ENCODE data around the gene CCDC159.

DNA sequence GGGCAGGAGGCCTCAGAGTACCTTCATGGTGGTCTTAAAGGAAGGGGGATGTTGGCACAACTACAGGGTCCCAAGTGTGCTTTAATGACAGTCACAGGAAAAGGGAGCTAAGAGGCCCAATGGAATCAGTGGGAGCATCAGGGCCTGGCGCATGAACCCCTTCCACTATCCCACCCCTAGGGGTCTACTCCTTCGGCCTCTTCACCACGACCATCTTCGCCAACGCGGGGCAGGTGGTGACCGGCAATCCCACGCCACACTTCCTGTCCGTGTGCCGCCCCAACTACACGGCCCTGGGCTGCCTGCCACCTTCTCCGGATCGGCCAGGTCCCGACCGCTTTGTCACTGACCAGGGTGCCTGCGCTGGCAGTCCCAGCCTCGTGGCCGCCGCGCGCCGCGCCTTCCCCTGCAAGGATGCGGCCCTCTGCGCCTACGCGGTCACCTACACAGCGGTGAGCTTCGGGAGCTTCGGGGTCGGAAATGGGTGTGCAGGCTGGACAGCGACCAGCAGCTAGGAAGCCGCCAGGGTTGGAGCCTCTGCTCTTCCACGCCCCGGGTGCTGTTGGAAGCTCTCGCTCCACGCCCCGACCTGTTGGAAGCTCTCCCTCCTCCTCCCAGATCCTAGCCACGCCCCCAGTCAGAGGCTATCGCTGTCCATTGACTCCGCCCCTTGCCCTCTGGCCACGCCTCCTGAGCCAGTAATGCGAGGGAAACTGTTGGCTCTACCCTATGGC, 14.9 kb downstream of the CCDC159 start:
- TF ChIP-seq, protein P1, sequence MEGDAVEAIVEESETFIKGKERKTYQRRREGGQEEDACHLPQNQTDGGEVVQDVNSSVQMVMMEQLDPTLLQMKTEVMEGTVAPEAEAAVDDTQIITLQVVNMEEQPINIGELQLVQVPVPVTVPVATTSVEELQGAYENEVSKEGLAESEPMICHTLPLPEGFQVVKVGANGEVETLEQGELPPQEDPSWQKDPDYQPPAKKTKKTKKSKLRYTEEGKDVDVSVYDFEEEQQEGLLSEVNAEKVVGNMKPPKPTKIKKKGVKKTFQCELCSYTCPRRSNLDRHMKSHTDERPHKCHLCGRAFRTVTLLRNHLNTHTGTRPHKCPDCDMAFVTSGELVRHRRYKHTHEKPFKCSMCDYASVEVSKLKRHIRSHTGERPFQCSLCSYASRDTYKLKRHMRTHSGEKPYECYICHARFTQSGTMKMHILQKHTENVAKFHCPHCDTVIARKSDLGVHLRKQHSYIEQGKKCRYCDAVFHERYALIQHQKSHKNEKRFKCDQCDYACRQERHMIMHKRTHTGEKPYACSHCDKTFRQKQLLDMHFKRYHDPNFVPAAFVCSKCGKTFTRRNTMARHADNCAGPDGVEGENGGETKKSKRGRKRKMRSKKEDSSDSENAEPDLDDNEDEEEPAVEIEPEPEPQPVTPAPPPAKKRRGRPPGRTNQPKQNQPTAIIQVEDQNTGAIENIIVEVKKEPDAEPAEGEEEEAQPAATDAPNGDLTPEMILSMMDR (conservative IDR thresholded peaks at IDR 0.05): no peak
- no peak for TF ChIP-seq EZH2 (IDR thresholded peaks at IDR 0.05; ENCODE audit: low read depth)
